HEK293T (cell line): ENCODE measurements around the gene SLC2A4RG.

ENCODE experiments used
- ARNT ChIP-seq: fragments of 450-650 bp; IDR thresholded peaks from 2 replicates; pipeline ENCODE4 v1.6.1; 2017; ENCODE audit warnings: mild to moderate bottlenecking
- FOXK2 ChIP-seq: fragments of 450-650 bp; IDR thresholded peaks from 2 replicates; pipeline ENCODE4 v1.6.1; 2016; ENCODE audit warnings: mild to moderate bottlenecking
- HDGF ChIP-seq: fragments of 450-650 bp; IDR thresholded peaks from 2 replicates; pipeline ENCODE4 v1.6.1; 2017; ENCODE audit warnings: antibody characterized with exemption, borderline replicate concordance
- NFRKB ChIP-seq: fragments of 450-650 bp; IDR thresholded peaks from 2 replicates; pipeline ENCODE4 v1.6.1; 2016; ENCODE audit warnings: mild to moderate bottlenecking, moderate library complexity

- TF ChIP-seq ARNT: no peak
- TF ChIP-seq FOXK2: no peak
- TF ChIP-seq HDGF: no peak
- TF ChIP-seq NFRKB: no peak
These were observed 42.8 kb upstream of the SLC2A4RG start, which contains the start of gene TNFRSF6B for GRCh38 chr20:63696628-63697356.
